T1000 (cell line): Measurements from ENCODE around the gene ABHD2.
"Not testable (repeated sequence)": the region's sequence is repeated elsewhere in the genome, so short reads cannot be mapped to it uniquely, and the experiment has no call there.

Source experiments
- DNase-seq: peaks from one replicate; lab custom pipeline; 2025; ENCODE audit warnings: mixed read lengths; lab: John Stamatoyannopoulos, UW

ABHD2 gene

DNA sequence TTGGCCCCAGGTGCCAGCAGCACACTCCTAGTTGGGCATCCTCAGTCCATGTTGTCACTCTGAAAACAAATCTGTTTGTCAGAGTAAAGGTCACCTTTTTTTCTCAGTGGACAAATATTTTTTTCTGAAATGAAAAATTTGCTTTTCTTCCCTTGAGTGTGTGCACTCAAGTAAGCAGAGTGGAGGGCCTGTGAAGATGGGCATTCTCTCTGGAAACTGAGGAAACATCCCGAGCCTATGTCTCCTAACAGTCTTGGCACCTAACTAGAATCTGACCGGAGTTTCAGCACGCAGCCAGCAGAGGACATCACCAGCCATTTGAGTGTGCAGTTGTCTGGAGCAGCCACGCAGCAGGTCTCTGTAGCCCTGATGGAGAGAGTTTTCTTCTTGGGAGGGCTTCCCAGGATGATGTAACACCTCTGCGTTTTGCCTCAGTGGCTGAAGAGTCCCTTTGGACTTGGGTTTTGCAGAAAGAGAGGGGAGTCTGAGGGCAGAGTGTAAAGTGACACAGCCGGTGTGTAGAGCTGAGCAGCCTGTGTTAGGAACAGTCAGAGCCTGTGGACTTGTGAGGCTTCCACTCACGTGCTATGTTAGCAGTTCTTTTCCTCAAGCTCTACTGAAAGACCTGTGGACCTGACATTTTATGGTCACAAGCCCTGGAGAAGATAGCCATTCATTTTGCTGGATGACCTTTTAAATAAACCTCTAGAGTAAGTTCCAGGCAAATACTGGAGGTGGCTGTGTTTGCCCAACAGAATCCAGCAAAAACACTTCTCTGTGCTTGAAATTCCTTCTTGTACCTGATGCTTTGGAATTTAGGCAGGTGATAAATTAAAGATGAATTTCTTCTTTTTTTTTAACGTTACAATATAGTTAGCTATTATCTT, 51.6 kb downstream of the ABHD2 start:
- no peak for DNase-seq

DNA sequence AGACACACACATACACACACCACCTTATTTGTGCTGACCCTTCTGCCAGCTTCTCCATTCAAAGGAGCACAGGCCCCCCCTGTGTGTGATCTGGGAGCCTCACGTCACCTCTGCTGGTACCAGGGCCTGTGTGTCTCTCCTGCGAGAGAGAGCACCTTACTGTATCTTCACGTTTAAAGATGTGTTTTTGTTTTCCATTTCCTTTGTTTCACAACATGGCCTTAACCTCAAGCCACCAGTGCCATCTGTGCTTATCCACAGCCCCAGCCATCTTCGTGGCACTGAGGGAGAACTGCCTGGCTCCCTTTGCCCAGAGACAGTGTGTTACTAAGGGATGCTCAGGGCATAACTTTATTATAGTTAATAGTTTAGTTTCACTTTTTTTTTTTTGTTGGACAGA, 52.3 kb downstream of the ABHD2 start:
- DNase-seq: no peak

- not testable (repeated sequence) for DNase-seq
These were observed 52.9 kb downstream of the ABHD2 start for GRCh38 chr15:89141159-89141558.

DNA sequence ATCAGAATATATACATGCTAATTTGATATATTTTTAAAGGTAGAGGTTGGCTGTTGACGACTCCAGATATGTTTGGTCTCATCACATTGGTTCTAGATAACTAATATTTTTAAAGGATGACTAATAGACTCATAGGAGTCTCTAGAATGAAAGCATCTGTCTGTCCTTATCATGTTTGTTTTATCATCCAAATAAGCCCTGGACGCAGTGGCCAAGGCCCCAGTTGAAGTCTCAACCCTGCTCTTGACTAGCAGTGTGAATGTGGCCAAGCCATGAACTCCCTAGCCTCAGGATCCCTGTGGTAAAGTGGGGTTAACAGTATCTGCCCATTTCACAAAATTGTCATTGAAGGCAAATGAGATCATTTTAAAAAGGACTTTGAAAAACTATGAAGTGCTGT, 53.6 kb downstream of the ABHD2 start:
- DNase-seq: no peak

GRCh38 chr15:89142423-89142822, 54.2 kb downstream of the ABHD2 start:
- no peak for DNase-seq

DNA sequence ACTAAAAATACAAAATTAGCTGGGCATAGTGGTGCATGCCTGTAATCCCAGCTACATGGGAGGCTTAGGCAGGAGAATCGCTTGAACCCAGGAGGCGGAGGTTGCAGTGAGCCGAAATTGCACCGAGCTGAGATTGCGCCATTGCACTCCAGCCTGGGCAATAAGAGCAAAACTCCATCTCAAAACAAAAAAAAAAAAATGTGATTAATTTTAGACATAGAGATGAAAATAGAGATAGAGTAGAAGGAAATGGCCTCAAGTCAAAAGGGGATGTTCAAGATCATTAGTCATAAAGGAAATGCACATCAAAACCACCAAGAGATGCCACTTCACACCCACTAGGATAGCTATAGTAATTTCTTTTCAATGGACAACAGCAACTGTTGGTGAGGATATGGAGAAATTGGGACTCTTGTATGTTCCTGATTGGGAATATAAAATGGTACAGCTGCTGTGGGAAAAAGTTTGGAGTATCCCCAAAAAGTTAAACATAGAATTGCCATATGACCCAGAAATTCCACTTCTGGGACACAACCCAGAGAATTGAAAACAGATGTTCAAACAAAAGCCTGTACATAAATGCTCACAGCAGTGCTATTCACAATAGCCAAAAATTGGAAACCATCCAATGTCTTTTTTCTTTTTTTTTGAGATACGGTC, 55.4 kb downstream of the ABHD2 start:
- DNase-seq: no peak

- no peak for DNase-seq
These were observed 56.2 kb downstream of the ABHD2 start for GRCh38 chr15:89144491-89144890.

GRCh38 chr15:89146366-89146765, 58.1 kb downstream of the ABHD2 start:
- no peak for DNase-seq

DNA sequence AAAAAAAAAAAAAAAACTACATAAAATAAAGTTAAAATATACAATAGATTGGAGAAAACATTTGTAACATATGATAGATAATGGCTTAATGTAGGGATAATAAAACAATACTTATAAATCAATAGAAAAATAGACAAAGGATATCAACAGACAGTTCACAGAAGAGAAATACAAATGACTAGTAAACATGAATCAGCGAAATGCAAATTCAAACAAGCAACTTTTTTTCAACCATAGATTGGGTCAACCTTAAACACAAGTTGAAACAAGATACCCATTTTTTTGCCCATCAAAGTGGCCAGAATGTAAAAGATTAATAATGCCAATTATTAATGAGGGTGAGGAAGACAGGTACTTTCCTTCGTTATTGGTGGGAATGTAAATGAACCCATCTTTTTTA, 59.9 kb downstream of the ABHD2 start:
- no peak for DNase-seq

DNA sequence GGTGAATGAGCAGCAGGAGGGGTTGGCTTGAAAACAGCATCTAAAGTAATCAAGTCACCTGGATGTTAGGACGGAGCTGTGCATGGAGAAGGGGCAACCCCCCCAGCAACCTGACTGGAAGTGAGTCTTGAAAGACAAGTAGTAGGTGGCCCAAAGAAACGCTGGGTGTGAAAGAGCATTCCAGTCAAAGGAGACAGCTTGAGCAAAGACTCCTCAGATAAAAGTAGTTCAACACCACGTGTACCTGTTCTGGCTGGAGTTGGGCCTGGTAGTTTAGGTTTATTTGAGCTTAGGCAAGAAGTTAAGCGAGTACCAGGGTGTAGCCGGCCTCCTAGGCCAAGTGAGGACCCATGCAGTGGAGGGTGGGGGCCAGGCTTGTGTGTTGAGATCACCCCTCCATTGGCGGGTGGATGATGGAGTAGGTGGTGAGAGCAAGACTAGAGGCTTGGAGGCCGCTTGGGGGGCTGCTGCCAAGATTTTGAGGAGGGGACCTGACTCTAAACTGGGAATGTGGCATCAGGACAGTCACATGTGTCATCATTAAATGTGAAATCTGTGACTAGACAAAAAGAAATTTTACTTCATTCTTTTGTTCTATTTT, 61.3 kb downstream of the ABHD2 start:
- DNase-seq: no peak

- DNase-seq: no peak
These were observed 62.0 kb downstream of the ABHD2 start for GRCh38 chr15:89150287-89150686.

DNA sequence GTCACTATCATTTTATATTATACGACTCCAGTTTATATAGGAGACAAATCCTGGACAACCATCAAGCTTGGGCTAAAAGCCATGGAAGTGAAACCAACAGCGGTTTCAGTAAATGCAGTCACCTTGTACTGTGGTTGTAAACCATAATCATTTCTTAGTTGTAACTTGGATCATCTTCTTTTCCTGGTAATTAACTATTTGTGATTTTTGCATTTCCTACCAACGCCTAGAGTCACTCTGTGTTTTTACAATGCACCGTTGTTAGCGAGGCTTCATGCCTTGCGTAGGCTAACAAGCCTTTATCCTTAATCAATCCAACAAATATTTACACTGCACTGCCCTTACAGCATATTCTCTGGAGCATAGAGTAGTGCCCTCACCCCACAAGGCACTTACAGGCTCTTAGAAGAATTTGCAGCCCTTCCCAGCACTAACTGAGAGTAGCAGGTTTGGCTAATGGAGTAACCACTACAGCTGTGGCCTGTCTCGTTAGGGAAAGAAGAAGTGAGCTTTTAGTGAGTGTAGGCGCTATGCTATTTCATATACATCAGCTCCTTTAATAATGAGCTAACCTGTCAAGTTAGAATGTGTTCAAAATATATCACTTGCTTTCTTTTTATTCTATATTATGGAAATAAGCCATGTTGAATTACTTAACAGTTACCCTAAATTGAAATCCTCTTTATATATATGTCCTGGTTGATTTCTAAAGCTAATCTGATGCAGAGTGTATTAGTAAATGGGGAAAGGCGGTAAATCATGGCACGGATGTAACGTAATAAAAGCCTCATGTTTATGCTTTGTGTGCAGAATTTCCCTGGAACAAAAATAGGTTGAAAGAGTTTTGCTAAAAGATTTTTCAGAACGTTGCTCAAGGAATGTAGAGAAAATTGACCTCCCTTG, 62.8 kb downstream of the ABHD2 start:
- no peak for DNase-seq

DNA sequence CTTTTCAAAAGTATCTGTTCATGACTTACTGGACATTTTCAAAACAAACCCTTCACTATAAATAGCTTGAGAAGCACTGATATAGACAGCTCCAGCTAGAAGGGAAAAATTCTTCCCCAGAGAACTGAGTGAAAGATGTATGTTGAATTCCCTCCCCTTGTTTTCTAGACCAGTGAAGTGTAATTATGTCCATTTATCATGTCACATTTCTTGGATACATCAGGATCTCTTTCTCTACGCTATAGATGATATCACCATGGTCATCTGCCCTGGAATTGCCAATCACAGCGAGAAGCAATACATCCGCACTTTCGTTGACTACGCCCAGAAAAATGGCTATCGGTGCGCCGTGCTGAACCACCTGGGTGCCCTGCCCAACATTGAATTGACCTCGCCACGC, 66.9 kb downstream of the ABHD2 start:
- DNase-seq: no peak

- no peak for DNase-seq
These were observed 67.4 kb downstream of the ABHD2 start for GRCh38 chr15:89155656-89156055.

DNA sequence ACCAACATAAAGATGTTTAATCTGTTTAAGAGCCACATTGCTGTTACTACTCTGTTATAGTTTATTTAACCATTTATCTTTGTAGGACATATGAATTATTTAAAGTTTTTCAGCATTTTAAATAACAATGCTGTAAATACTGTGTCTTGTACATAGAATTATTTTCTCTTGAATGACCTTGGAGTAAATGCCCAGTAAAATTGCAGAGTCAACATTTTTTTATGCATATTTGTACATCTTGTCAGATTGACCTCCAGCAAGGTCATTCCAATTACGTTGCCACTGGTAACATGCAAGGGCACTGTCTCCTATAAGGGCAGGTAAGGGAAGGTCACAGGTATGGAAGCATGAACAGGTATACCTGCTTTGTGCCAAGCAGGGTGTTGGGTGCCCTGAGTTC, 68.8 kb downstream of the ABHD2 start:
- DNase-seq: no peak

DNA sequence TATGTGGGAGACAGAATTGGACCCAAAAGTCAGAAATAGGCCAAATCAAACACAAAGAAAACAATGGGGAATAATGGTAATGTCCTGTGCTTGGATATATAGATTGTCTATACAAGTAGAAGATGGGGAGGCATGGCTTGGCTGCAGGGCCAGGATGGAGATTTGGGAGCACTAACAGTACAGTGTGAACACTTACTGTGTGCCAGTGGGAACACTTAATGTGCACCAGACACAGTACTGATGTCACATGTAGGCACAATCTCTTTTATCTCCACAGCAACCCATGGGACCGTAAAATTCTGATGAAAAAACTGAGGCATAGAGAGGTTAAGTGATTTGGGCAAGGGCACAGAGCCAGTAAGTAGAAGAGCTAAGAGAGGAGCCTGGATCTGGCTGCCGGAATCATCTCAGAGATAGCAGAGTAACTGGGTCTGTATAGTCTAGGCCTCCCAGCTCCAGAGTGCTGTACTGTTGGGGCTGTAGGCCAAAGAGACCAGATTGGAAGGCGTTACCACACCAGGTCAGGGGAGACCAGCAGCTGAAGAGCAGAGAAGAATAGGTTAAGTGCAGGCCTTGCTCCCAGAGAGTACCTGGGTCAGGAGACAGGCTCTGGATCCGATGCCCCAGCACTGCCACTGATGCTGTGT, 69.8 kb downstream of the ABHD2 start:
- no peak for DNase-seq

DNA sequence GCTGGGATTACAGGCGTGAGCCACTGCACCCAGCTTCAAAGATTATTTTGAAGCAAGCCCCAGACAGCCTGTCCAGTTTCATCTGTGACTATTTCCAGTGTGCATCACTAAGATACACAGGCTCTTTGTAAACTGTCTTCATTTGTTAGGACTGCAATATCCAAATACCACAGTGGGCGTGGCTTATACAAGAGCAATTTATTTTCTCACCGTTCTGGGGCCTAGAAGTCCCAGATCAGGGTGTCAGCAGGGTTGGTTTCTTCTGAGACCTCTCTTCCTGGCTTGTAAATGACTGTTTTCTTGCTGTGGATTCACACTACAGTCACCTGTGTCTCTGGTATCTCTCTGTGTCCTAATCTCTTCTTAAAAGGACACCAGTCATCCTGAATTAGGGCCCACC, 73.4 kb downstream of the ABHD2 start:
- DNase-seq: no peak

GRCh38 chr15:89163271-89164055, 75.2 kb downstream of the ABHD2 start:
- no peak for DNase-seq

GRCh38 chr15:89164712-89165211, 76.5 kb downstream of the ABHD2 start:
- no peak for DNase-seq

- no peak for DNase-seq
These were observed 77.4 kb downstream of the ABHD2 start for GRCh38 chr15:89165677-89166076.
